H1 (cell line): ENCODE measurements around the gene IL32. TPM values are rescaled to one million over a fixed set of nuclear protein-coding genes. Genes with fewer than 3 reads are reported as not detected.

Source experiments
- ASH2L ChIP-seq: fragments of 200-600, 300-600 bp; sonication (generic); IDR thresholded peaks from one replicate; pipeline ENCODE4 v1.7.1; 2017; ENCODE audit warnings: low read length
- ATF2 ChIP-seq: IDR thresholded peaks from 2 replicates; pipeline ENCODE4 v1.6.1; 2012; ENCODE audit warnings: low read length, inconsistent platforms
- POLR2AphosphoS5 ChIP-seq: IDR thresholded peaks from 2 replicates; pipeline ENCODE4 v1.6.1; 2011; ENCODE audit warnings: low read depth, low read length
- YY1 ChIP-seq: IDR thresholded peaks from 2 replicates; pipeline ENCODE4 v1.6.1; 2011; ENCODE audit warnings: low read depth, mild to moderate bottlenecking, low read length
- polyA plus RNA-seq, 7 experiments: library from polyadenylated mRNA; depleted of rRNA in 3 of 7; stranded (reverse) in 5 of 7; unstranded in 2 of 7; fragments of >200 nt in 5 of 7; fragments of 200-250 nt in 2 of 7; gene quantifications; 1 replicate in 5 of 7; 2 replicates in 1 of 7; 4 replicates in 1 of 7; pipeline versions ENCODE4 v1.2.1 to v1.2.3, GENCODE V29; 2011 to 2013; ENCODE audit warnings: missing spikeins in 2 of 7, mixed read lengths in 2 of 7
- total RNA-seq: library from RNA; stranded (reverse); fragmentation: NEBNext Ultra II Directional; extraction: Animal tissue kit (Norgen Biotek cat#: 25700); gene quantifications from 2 replicates; pipeline ENCODE4 v1.2.1, GENCODE V29; 2021

IL32 gene
- total and polyA plus RNA-seq, 2 of the 8 experiments (the other 6 are each of a cell fraction or from before 2014, with no cell fraction given) = 2.7 to 5.0 TPM

GRCh38 chr16:3021449-3022207 lies 43.8 kb upstream of the IL32 start (continued):
- TF ChIP-seq ATF2 (peak; percentile 68; the same call in 1 of the 2 replicates), YY1 (0 out of 2 replicates have a peak, but pooled peaks have one; percentile 48), ASH2L (peak; percentile 56), POLR2AphosphoS5 (peak; percentile 55)
- TF ChIP-seq, all 59 proteins: peak for 14
